ENCODE measurements around the gene NUP50.
A peak's percentile ranks its signal among the peaks of the same experiment; 100 is the strongest.

NUP50 gene

DNA sequence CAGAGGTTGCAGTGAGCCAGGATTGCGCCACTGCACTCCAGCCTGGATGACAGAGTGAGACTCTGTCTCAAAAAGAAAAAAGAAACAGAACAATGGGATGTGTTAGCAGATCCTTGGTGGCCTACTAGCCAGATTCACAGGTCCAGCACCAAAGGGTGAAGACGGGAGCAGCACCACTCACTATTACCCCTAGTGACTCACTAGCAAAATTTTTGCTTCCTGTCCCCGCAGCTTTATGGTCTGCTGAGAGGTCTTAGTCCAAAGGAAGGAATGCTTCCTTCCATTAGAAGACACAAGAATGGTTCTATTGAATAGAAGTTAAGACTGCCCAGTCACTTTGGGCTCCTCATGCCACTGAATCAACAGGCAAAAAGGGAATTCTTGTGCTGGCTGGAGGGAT is 35.9 kb upstream of the NUP50 start:
- Histone ChIP-seq H2BK120ac (ENCODE audit: low read depth, low read length) (no peak overlapping the region), H3K4me1 (ENCODE audit: control insufficient read depth, low read depth, low read length) (no peaks in the 10 kb centered on the region), H3K36me3 (ENCODE audit: control insufficient read depth, insufficient read depth, low read length) (peaks cover 2% of the 10 kb centered on the region), H3K4me3 (ENCODE audit: low read length) (no peak overlapping the region), H4K5ac (ENCODE audit: low read length) (no peak overlapping the region), H3K27ac (ENCODE audit: low read depth, low read length) (no peak overlapping the region), H2BK15ac (replicated peaks; ENCODE audit: low read depth) (no peak overlapping the region), H3K4ac (ENCODE audit: low read depth, low read length) (no peak overlapping the region), H3K4me2 (ENCODE audit: low read length) (no peak overlapping the region), H3K56ac (ENCODE audit: low read length) (no peak overlapping the region), H3K79me2 (ENCODE audit: control insufficient read depth, insufficient read depth, low read length) (no peaks in the 10 kb centered on the region), H3K27me3 (ENCODE audit: insufficient read depth, low read length, poor library complexity) (no peaks in the 10 kb centered on the region), H3K23ac (ENCODE audit: low read length) (no peak overlapping the region), H3K79me1 (ENCODE audit: low read length) (no peaks in the 10 kb centered on the region), H2AK5ac (ENCODE audit: low read length) (no peak overlapping the region), H4K8ac (ENCODE audit: low read depth, low read length) (no peak overlapping the region), H3K9ac (ENCODE audit: low read length) (no peak overlapping the region), H2BK5ac (ENCODE audit: low read length) (no peak overlapping the region), H3K18ac (ENCODE audit: low read length) (no peak overlapping the region)
- DNase-seq, result no peak
- WGBS (ENCODE audit: extremely low coverage, insufficient coverage, low lambda C conversion rate), result no CpG with 5 or more reads among the region's 3 CpGs

DNA sequence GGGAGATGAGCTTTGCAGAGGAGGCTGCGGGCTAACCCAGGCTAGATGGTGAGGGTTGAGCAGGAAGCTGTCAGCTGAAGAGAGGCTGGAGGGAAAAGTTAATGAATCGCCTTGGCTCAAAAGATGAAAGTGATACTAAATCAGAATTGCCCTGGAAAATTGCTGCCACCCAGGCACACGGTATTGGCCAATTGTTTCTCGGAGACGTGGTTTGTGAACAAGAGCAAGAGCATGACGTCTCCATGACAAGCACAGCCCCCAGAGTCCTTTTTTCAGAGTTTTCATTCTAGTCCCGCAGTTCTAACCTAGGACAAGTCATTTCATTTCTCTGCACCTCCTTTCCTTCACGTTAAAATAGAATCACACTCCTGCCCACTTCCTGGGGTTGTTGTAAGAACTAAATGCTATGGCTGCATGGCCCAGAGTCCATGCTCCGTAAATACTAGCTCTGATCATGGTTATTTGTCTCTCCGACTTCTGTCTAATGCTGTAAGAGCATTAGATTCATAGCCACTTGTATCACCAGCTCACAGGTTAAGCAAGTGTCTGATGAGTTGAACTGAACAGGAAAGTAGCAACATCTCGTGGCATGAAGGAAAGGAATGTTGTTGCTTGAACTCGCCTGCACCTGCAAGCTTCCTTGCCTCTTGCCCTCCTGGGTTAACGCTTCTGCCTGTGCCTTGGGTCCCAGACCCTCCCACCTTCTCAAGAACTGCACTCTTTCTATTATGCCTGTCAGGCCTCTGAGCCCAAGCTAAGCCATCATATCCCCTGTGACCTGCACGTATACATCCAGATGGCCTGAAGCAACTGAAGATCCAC is 33.8 kb upstream of the NUP50 start:
- Histone ChIP-seq H3K4me1 (ENCODE audit: control insufficient read depth, low read depth, low read length) (no peaks in the 10 kb centered on the region), H4K8ac (ENCODE audit: low read depth, low read length) (no peak overlapping the region), H3K23ac (ENCODE audit: low read length) (no peak overlapping the region), H3K79me1 (ENCODE audit: low read length) (no peaks in the 10 kb centered on the region), H2BK5ac (ENCODE audit: low read length) (no peak overlapping the region), H3K4me3 (ENCODE audit: low read length) (no peak overlapping the region), H2BK120ac (ENCODE audit: low read depth, low read length) (no peak overlapping the region), H3K79me2 (ENCODE audit: control insufficient read depth, insufficient read depth, low read length) (no peaks in the 10 kb centered on the region), H3K27me3 (ENCODE audit: insufficient read depth, low read length, poor library complexity) (no peaks in the 10 kb centered on the region), H3K27ac (ENCODE audit: low read depth, low read length) (no peak overlapping the region), H3K56ac (ENCODE audit: low read length) (no peak overlapping the region), H2BK15ac (replicated peaks; ENCODE audit: low read depth) (no peak overlapping the region), H4K5ac (ENCODE audit: low read length) (no peak overlapping the region), H3K4ac (ENCODE audit: low read depth, low read length) (no peak overlapping the region), H3K36me3 (ENCODE audit: control insufficient read depth, insufficient read depth, low read length) (peaks cover 6% of the 10 kb centered on the region), H2AK5ac (ENCODE audit: low read length) (no peak overlapping the region), H3K9ac (ENCODE audit: low read length) (no peak overlapping the region), H3K4me2 (ENCODE audit: low read length) (no peak overlapping the region), H3K18ac (ENCODE audit: low read length) (no peak overlapping the region)
- WGBS (ENCODE audit: extremely low coverage, insufficient coverage, low lambda C conversion rate), result no CpG with 5 or more reads among the region's 14 CpGs
- no peak for DNase-seq

DNA sequence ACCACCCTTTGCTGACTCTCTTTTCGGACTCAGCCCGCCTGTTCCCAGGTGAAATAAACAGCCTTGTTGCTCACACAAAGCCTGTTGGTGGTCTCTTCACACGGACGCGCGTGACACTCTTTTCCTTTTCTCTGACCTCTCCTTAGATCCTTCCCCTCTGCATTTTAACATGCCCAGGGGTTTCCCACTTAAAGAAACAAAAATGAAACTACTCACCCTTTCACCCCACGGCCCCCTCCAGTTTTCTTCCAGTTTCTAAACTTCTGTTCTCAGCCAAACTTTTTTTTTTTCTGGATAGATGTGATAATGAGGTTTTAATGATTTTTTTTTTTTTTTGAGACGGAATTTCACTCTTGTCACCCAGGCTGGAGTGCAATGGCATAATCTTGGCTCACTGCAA is 32.8 kb upstream of the NUP50 start:
- Histone ChIP-seq H3K4ac (ENCODE audit: low read depth, low read length) (no peak overlapping the region), H4K8ac (ENCODE audit: low read depth, low read length) (no peak overlapping the region), H3K4me3 (ENCODE audit: low read length) (no peak overlapping the region), H3K79me2 (ENCODE audit: control insufficient read depth, insufficient read depth, low read length) (no peaks in the 10 kb centered on the region), H2BK15ac (replicated peaks; ENCODE audit: low read depth) (no peak overlapping the region), H3K18ac (ENCODE audit: low read length) (no peak overlapping the region), H3K27me3 (ENCODE audit: insufficient read depth, low read length, poor library complexity) (no peaks in the 10 kb centered on the region), H2BK120ac (ENCODE audit: low read depth, low read length) (no peak overlapping the region), H3K4me2 (ENCODE audit: low read length) (no peak overlapping the region), H3K23ac (ENCODE audit: low read length) (no peak overlapping the region), H3K56ac (ENCODE audit: low read length) (no peak overlapping the region), H3K36me3 (ENCODE audit: control insufficient read depth, insufficient read depth, low read length) (peaks cover 6% of the 10 kb centered on the region), H3K79me1 (ENCODE audit: low read length) (no peaks in the 10 kb centered on the region), H3K9ac (ENCODE audit: low read length) (no peak overlapping the region), H2BK5ac (ENCODE audit: low read length) (no peak overlapping the region), H2AK5ac (ENCODE audit: low read length) (no peak overlapping the region), H3K4me1 (ENCODE audit: control insufficient read depth, low read depth, low read length) (no peaks in the 10 kb centered on the region), H3K27ac (ENCODE audit: low read depth, low read length) (no peak overlapping the region), H4K5ac (ENCODE audit: low read length) (no peak overlapping the region)
- no peak for DNase-seq
- no CpG with 5 or more reads among the region's 8 CpGs for WGBS (ENCODE audit: extremely low coverage, insufficient coverage, low lambda C conversion rate)

DNA sequence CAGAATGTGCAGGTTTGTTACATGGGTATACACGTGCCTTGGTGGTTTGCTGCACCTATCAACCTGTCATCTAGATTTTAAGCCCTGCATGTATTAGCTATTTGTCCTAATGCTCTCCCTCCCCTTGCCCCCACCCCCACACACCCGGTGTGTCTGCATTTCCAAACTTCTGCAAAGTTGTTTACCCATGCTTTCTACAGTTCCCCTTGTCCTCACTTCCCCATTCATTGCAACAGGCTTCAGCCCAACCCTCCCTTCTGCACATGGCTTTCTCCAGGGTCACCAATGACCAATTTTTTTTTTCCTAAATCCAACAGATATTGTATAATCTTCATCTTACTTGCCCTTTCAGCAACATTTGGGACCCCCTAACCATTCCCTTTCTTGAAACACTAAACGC is 32.0 kb upstream of the NUP50 start:
- H3K27ac ChIP-seq (ENCODE audit: low read depth, low read length), result no peak overlapping the region
- H2AK5ac ChIP-seq (ENCODE audit: low read length), result no peak overlapping the region
- peaks cover 6% of the 10 kb centered on the region for H3K36me3 ChIP-seq (ENCODE audit: control insufficient read depth, insufficient read depth, low read length)
- H2BK120ac ChIP-seq (ENCODE audit: low read depth, low read length), result no peak overlapping the region
- H3K79me2 ChIP-seq (ENCODE audit: control insufficient read depth, insufficient read depth, low read length), result no peaks in the 10 kb centered on the region
- H3K4me2 ChIP-seq (ENCODE audit: low read length), result no peak overlapping the region
- no peak overlapping the region for H2BK5ac ChIP-seq (ENCODE audit: low read length)
- no peak overlapping the region for H3K23ac ChIP-seq (ENCODE audit: low read length)
- no peaks in the 10 kb centered on the region for H3K27me3 ChIP-seq (ENCODE audit: insufficient read depth, low read length, poor library complexity)
- H4K8ac ChIP-seq (ENCODE audit: low read depth, low read length), result no peak overlapping the region
- no peaks in the 10 kb centered on the region for H3K4me1 ChIP-seq (ENCODE audit: control insufficient read depth, low read depth, low read length)
- H3K4ac ChIP-seq (ENCODE audit: low read depth, low read length), result no peak overlapping the region
- no peak overlapping the region for H3K4me3 ChIP-seq (ENCODE audit: low read length)
- WGBS (ENCODE audit: extremely low coverage, insufficient coverage, low lambda C conversion rate), result no CpG with 5 or more reads among the region's 3 CpGs
- H3K79me1 ChIP-seq (ENCODE audit: low read length), result no peaks in the 10 kb centered on the region
- no peak overlapping the region for H3K9ac ChIP-seq (ENCODE audit: low read length)
- DNase-seq, result no peak
- no peak overlapping the region for H4K5ac ChIP-seq (ENCODE audit: low read length)
- no peak overlapping the region for H3K56ac ChIP-seq (ENCODE audit: low read length)
- no peak overlapping the region for H2BK15ac ChIP-seq (replicated peaks; ENCODE audit: low read depth)
- H3K18ac ChIP-seq (ENCODE audit: low read length), result no peak overlapping the region

DNA sequence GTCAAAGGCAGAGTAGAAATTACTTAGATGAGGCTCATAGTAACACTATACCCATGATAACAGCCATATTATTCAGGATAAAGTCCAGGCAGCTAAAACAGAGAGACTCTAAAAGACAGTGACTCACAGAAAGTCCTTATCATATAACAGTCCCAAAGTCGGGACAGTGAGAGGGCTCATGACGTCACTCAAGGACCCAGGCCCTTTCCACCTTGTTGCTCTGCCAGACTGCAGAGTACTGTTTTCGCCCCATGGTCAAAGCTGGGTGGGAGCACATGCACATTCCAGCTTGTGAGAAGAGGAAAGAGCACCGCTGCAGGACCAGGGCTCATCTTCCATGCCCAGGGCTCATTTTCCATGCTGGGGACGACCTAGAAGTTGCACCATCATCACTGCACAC is 29.4 kb upstream of the NUP50 start:
- Histone ChIP-seq H2BK5ac (ENCODE audit: low read length) (no peak overlapping the region), H3K79me2 (ENCODE audit: control insufficient read depth, insufficient read depth, low read length) (no peaks in the 10 kb centered on the region), H3K56ac (ENCODE audit: low read length) (no peak overlapping the region), H3K4me2 (ENCODE audit: low read length) (no peak overlapping the region), H3K23ac (ENCODE audit: low read length) (no peak overlapping the region), H3K9ac (ENCODE audit: low read length) (no peak overlapping the region), H4K8ac (ENCODE audit: low read depth, low read length) (no peak overlapping the region), H2BK120ac (ENCODE audit: low read depth, low read length) (no peak overlapping the region), H3K27me3 (ENCODE audit: insufficient read depth, low read length, poor library complexity) (no peaks in the 10 kb centered on the region), H3K4ac (ENCODE audit: low read depth, low read length) (no peak overlapping the region), H3K4me1 (ENCODE audit: control insufficient read depth, low read depth, low read length) (no peaks in the 10 kb centered on the region), H3K27ac (ENCODE audit: low read depth, low read length) (no peak overlapping the region), H2BK15ac (replicated peaks; ENCODE audit: low read depth) (no peak overlapping the region), H3K4me3 (ENCODE audit: low read length) (peak overlapping the region; percentile 10), H3K18ac (ENCODE audit: low read length) (no peak overlapping the region), H2AK5ac (ENCODE audit: low read length) (no peak overlapping the region), H3K36me3 (ENCODE audit: control insufficient read depth, insufficient read depth, low read length) (peaks cover 6% of the 10 kb centered on the region), H3K79me1 (ENCODE audit: low read length) (no peaks in the 10 kb centered on the region), H4K5ac (ENCODE audit: low read length) (no peak overlapping the region)
- DNase-seq, result no peak
- WGBS (ENCODE audit: extremely low coverage, insufficient coverage, low lambda C conversion rate), result no CpG with 5 or more reads among the region's 5 CpGs

DNA sequence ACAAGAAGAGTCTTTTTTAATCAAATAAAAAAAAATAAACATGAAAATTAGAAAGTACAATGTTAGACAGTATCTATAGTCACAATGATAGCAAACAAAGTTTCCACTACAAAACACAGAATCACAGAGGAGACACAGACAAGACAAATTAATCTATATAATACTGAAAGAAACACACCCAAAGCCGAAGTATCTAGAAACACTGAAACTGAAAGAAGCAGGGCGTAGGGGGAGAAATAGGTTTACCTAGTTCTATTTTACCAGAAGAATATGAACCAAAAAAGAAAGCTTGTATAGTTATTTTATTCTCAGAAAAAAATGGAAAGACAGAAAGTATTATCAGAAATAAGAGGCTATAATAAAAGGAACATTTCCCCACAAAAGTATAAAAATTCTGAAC is 27.1 kb upstream of the NUP50 start:
- H4K5ac ChIP-seq (ENCODE audit: low read length), result no peak overlapping the region
- no peaks in the 10 kb centered on the region for H3K79me2 ChIP-seq (ENCODE audit: control insufficient read depth, insufficient read depth, low read length)
- H2BK15ac ChIP-seq (replicated peaks; ENCODE audit: low read depth), result no peak overlapping the region
- H2BK5ac ChIP-seq (ENCODE audit: low read length), result no peak overlapping the region
- H3K4me3 ChIP-seq (ENCODE audit: low read length), result no peak overlapping the region
- H3K56ac ChIP-seq (ENCODE audit: low read length), result no peak overlapping the region
- peaks cover 6% of the 10 kb centered on the region for H3K36me3 ChIP-seq (ENCODE audit: control insufficient read depth, insufficient read depth, low read length)
- no peak overlapping the region for H2BK120ac ChIP-seq (ENCODE audit: low read depth, low read length)
- H3K23ac ChIP-seq (ENCODE audit: low read length), result no peak overlapping the region
- H2AK5ac ChIP-seq (ENCODE audit: low read length), result no peak overlapping the region
- no peak overlapping the region for H3K18ac ChIP-seq (ENCODE audit: low read length)
- WGBS (ENCODE audit: extremely low coverage, insufficient coverage, low lambda C conversion rate), result no CpG with 5 or more reads among the region's 2 CpGs
- H3K79me1 ChIP-seq (ENCODE audit: low read length), result no peaks in the 10 kb centered on the region
- H3K4ac ChIP-seq (ENCODE audit: low read depth, low read length), result no peak overlapping the region
- no peak overlapping the region for H3K9ac ChIP-seq (ENCODE audit: low read length)
- no peaks in the 10 kb centered on the region for H3K4me1 ChIP-seq (ENCODE audit: control insufficient read depth, low read depth, low read length)
- no peak for DNase-seq
- H4K8ac ChIP-seq (ENCODE audit: low read depth, low read length), result no peak overlapping the region
- no peaks in the 10 kb centered on the region for H3K27me3 ChIP-seq (ENCODE audit: insufficient read depth, low read length, poor library complexity)
- no peak overlapping the region for H3K4me2 ChIP-seq (ENCODE audit: low read length)
- H3K27ac ChIP-seq (ENCODE audit: low read depth, low read length), result no peak overlapping the region

Measured in mesendoderm (in vitro differentiated cells).